Right forelimb (tissue), 1 donor: ENCODE results near the gene GPRC5D.

Source experiments
- DNase-seq: peaks from one replicate; pipeline ENCODE4 v3.0.0-alpha.2; 2018

GPRC5D gene

GRCh38 chr12:12903642-12904609 is 48.0 kb downstream of the GPRC5D start:
- DNase-seq: no peak

- DNase-seq: no peak
These were observed 49.9 kb downstream of the GPRC5D start for GRCh38 chr12:12902036-12902435.

GRCh38 chr12:12901158-12901791 is 50.7 kb downstream of the GPRC5D start:
- no peak for DNase-seq

GRCh38 chr12:12900786-12901157 is 51.2 kb downstream of the GPRC5D start:
- no peak for DNase-seq

GRCh38 chr12:12899530-12900380 is 52.2 kb downstream of the GPRC5D start:
- no peak for DNase-seq

DNA sequence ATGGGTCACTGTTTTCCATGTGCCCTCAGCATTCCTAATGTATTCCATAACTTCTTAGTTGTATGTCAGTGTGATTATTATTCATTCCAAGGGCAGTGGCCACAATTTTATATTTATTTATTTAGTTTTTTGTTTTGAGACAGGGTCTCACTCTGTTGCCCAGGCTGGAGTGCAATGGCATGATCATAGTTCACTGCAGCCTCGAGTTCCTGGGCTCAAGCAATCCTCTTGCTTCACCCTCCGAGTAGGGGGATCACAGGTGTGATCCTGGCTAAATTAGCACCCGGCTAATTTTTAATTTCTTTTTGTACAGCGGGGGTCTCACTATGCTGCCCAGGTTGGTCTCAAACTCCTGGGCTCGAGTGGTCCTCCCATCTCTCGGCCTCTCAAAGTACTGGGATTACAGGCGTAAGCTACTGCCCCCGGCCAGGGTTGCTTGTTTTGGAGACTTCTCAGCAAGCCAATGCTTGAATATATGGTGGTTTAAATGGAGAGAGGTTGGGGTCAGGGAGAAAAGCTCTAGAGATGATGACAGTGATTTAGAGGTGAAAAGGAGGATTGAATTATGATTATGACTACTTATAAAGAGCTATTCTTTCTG is 53.0 kb downstream of the GPRC5D start:
- no peak for DNase-seq

DNA sequence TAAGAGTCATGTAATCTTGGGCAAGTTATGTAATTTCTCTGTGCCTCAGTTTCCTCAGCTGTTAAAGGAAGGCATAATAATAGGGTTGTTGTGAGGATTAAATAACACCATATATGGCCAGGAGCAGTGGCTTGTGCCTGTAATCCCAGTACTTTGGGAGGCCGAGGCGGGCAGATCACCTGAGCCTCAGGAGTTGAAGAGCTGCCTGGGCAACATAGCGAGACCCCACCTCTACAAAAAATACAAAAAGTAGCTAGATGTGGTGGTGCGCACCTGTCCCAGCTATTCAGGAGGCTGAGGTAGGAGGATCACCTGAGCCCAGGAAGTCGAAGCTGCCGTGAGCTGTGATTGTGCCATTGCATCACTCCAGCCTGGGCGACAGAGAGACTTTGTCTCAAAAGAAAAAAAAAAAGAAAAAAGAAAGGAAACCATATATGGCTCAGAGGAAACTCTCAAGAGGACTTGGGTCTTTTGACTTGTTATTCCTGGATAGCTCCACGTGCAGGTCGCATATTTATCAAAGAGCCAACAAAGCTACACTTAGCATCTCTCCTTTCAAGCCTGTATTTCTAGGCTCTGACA is 53.7 kb downstream of the GPRC5D start:
- no peak for DNase-seq

DNA sequence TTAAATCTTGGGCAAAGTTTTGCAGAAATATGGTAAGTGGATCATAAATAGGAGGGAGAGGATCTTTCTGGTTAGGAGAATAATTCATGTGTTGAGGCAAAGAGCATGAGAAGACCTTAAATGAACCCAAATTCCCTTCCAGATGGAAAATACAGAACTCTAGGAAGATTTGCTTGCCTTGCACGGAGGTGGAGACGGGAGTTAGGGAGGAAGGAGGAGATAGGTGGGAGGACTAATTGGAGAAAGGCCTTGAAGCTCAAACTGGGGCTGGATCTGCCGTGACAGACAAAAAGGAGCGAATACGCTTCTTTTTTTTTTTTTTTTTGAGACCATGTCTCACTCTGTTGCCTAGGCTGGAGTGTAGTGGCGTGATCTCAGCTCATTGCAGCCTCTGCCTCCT is 54.7 kb downstream of the GPRC5D start:
- no peak for DNase-seq

DNA sequence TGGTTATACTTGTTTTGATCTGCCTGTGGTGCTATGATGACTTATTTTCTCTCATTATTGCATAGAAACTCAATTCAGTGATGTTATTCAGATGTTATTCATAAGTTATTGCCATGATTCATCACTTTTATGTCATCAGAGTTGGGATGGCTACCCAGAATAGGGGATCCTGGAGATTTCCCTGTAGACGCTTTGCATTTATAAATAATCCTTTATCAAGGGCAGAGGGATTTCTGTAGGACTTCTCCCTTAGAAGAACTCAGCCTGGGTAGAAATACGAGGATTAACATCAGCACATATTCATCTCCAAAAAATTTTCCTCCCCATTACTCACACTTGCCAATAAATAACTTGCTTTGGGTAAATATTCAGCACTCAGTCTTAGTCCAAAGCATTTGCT is 55.7 kb downstream of the GPRC5D start:
- DNase-seq: no peak

DNA sequence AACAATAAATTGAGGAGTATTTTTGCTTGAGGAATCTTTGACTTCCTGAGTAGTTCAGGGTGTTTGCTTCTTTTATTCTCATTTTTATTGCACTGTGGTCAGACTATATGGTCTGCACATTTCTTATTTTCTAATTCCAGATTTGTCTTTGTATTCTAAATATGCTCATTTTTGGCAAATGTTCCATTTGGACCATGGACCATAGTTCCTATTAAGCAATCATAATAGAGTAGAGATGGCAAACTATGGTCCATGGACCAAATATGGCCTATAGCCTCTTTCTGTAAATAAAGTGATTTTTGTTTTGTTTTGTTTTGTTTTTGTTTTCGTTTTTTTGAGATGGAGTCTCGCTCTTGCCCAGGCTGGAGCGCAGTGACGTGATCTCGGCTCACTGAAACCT is 58.5 kb downstream of the GPRC5D start:
- DNase-seq: no peak

DNA sequence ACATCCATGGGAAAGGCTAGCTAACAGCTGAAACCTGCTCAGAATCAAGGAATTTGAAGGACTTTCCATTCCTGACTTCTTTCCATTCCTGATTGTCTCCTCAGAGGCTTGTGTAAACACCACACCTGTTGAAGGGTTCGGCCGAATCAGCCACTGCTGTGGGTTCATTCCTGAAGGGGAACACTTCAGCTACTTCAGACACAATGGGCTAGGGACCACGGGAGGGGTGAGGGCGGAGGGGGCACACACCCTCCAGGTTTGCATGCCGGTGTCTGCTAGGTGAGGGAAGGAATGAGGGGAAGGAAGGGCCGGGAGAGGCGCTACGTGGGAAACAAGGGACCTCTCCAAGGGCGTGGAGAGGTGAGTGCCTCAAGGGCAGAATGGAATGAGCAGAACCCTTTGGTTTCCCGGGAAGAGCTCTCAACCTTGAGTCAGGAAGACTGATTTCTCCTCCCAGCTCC is 59.3 kb downstream of the GPRC5D start:
- no peak for DNase-seq

- no peak for DNase-seq
These were observed 60.1 kb downstream of the GPRC5D start for GRCh38 chr12:12891881-12892355.

- peak; percentile 86 for DNase-seq
These were observed 60.7 kb downstream of the GPRC5D start, which contains the start of gene GPRC5A for GRCh38 chr12:12891080-12891880. GPRC5A (plus strand) TSS chr12:12891562; CDS start chr12:12908250, 16,688 bp downstream.
